Measurements from ENCODE around the gene MYCBPAP. TPM values are rescaled to one million over a fixed set of nuclear protein-coding genes. Genes with fewer than 3 reads are reported as not detected.
"Not testable (repeated sequence)": the region's sequence is repeated elsewhere in the genome, so short reads cannot be mapped to it uniquely, and the experiment has no call there.

Gene MYCBPAP
- total and polyA plus RNA-seq, 5 experiments from 2014 or later: 0.80 to 2.6 (median 1.3) TPM; not detected in 1

GRCh38 chr17:50466371-50467113 is 41.7 kb upstream of the MYCBPAP start:
- DNase-seq (no peak), ATAC-seq (no peak)
- Mint-ChIP-seq H3K9me3 (no peaks in the 10 kb centered on the region), H3K4me1 (peaks cover 5 to 30% (median 15%) of the 10 kb centered on the region in 4 donors), H3K4me3 (no peak overlapping the region), H3K36me3 (peaks cover 0 to 4% (median 0%) of the 10 kb centered on the region in 3 donors), H3K27ac (peak overlapping the region in 2 of 10 donors; percentile 15 to 21), H3K27me3 (peaks cover 2 to 37% (median 15%) of the 10 kb centered on the region in 5 donors)
- POLR2A ChIA-PET: no interaction called here

GRCh38 chr17:50467114-50467854 is 41.0 kb upstream of the MYCBPAP start:
- H3K4me1 Mint-ChIP-seq: peaks cover 3 to 35% (median 16%) of the 10 kb centered on the region in 4 donors
- peaks cover 0 to 9% (median 0%) of the 10 kb centered on the region in 3 donors for H3K36me3 Mint-ChIP-seq
- H3K27ac Mint-ChIP-seq: no peak overlapping the region
- POLR2A ChIA-PET: interaction anchor here (1.6 kb wide), 1 partner anchor 70 kb away, joined by 3 read pairs; the partner anchor contains the start of gene LRRC59
- no peak for ATAC-seq
- peak overlapping the region in 4 of 10 donors; percentile 16 to 65 (median 50) for H3K4me3 Mint-ChIP-seq
- H3K9me3 Mint-ChIP-seq: no peaks in the 10 kb centered on the region
- H3K27me3 Mint-ChIP-seq: peaks cover 2 to 37% (median 15%) of the 10 kb centered on the region in 5 donors
- no peak for DNase-seq

- Mint-ChIP-seq H3K27me3 (peaks cover 2 to 37% (median 15%) of the 10 kb centered on the region in 5 donors), H3K27ac (no peak overlapping the region), H3K4me3 (peak overlapping the region in 7 of 10 donors; percentile 6 to 67 (median 45)), H3K36me3 (peaks cover 0 to 12% (median 0%) of the 10 kb centered on the region in 3 donors), H3K9me3 (no peaks in the 10 kb centered on the region), H3K4me1 (peaks cover 3 to 35% (median 16%) of the 10 kb centered on the region in 4 donors)
- DNase-seq (no peak), ATAC-seq (no peak)
- POLR2A ChIA-PET: interaction anchor here (1.6 kb wide), 1 partner anchor 71 kb away, joined by 3 read pairs; the partner anchor contains the start of gene LRRC59
These were observed 40.4 kb upstream of the MYCBPAP start for GRCh38 chr17:50467855-50468303.

GRCh38 chr17:50468304-50469207 is 39.7 kb upstream of the MYCBPAP start, which contains the start of gene CHAD:
Gene CHAD, minus strand, starts transcription at chr17:50468880. Its CDS starts 67 bp downstream, at chr17:50468813.
- Mint-ChIP-seq H3K27ac (no peak within 1 kb of the TSS), H3K27me3 (peaks cover 2 to 37% (median 15%) of the 10 kb centered on the region in 5 donors), H3K4me1 (peaks cover 3 to 35% (median 16%) of the 10 kb centered on the region in 4 donors), H3K36me3 (peaks cover 0 to 12% (median 0%) of the 10 kb centered on the region in 3 donors), H3K4me3 (peak within 1 kb of the TSS; percentile 6 to 75 (median 48)), H3K9me3 (no peaks in the 10 kb centered on the region)
- ATAC-seq: peak; percentile 58 to 72
- peak in 3 of 10 donors; percentile 11 to 17 (median 12) for DNase-seq
- POLR2A ChIA-PET: interaction anchor here (1.6 kb wide), 1 partner anchor 71 kb away, joined by 3 read pairs; the partner anchor contains the start of gene LRRC59

GRCh38 chr17:50469208-50469605 is 39.0 kb upstream of the MYCBPAP start:
- Mint-ChIP-seq H3K9me3 (no peaks in the 10 kb centered on the region), H3K27ac (no peak overlapping the region), H3K36me3 (peaks cover 0 to 12% (median 0%) of the 10 kb centered on the region in 3 donors), H3K4me3 (peak overlapping the region in 7 of 10 donors; percentile 2 to 54 (median 50)), H3K27me3 (peaks cover 2 to 37% (median 15%) of the 10 kb centered on the region in 5 donors), H3K4me1 (peaks cover 5 to 35% (median 16%) of the 10 kb centered on the region in 4 donors)
- POLR2A ChIA-PET: no interaction called here
- ATAC-seq (peak; percentile 21 to 48), DNase-seq (no peak)

GRCh38 chr17:50469671-50470305 is 38.5 kb upstream of the MYCBPAP start:
- H3K27me3 Mint-ChIP-seq: peaks cover 2 to 37% (median 15%) of the 10 kb centered on the region in 5 donors
- no peaks in the 10 kb centered on the region for H3K9me3 Mint-ChIP-seq
- POLR2A ChIA-PET: interaction anchor here (0.5 kb wide), 1 partner anchor 490 kb away, joined by 3 read pairs; no protein-coding TSS in a partner anchor
- H3K27ac Mint-ChIP-seq: no peak overlapping the region
- peaks cover 5 to 35% (median 16%) of the 10 kb centered on the region in 4 donors for H3K4me1 Mint-ChIP-seq
- no peak for DNase-seq
- H3K36me3 Mint-ChIP-seq: peaks cover 0 to 12% (median 0%) of the 10 kb centered on the region in 3 donors
- ATAC-seq: no peak
- peak overlapping the region in 5 of 10 donors; percentile 42 to 54 (median 50) for H3K4me3 Mint-ChIP-seq

- Mint-ChIP-seq H3K4me3 (peak overlapping the region in 4 of 10 donors; percentile 10 to 35 (median 19)), H3K27ac (no peak overlapping the region), H3K27me3 (peaks cover 2 to 37% (median 15%) of the 10 kb centered on the region in 5 donors), H3K36me3 (peaks cover 0 to 12% (median 0%) of the 10 kb centered on the region in 3 donors), H3K4me1 (peaks cover 5 to 35% (median 16%) of the 10 kb centered on the region in 4 donors), H3K9me3 (no peaks in the 10 kb centered on the region)
- POLR2A ChIA-PET: interaction anchor here (0.5 kb wide), 1 partner anchor 489 kb away, joined by 3 read pairs; no protein-coding TSS in a partner anchor
- ATAC-seq (no peak), DNase-seq (no peak)
These were observed 37.8 kb upstream of the MYCBPAP start for GRCh38 chr17:50470426-50470825.

- Mint-ChIP-seq H3K4me1 (peaks cover 5 to 35% (median 15%) of the 10 kb centered on the region in 4 donors), H3K27ac (peak overlapping the region in 1 of 10 donors; percentile 39), H3K9me3 (no peaks in the 10 kb centered on the region), H3K4me3 (peak overlapping the region in 2 of 10 donors; percentile 16 to 35), H3K27me3 (peaks cover 2 to 37% (median 15%) of the 10 kb centered on the region in 5 donors), H3K36me3 (peaks cover 0 to 12% (median 0%) of the 10 kb centered on the region in 3 donors)
- DNase-seq (peak in 1 of 10 donors; percentile 32), ATAC-seq (peak in 1 of 2 donors; percentile 54)
- POLR2A ChIA-PET: interaction anchor here (0.7 to 1.0 kb wide), 2 partner anchors 242 to 728 kb away, joined by 3 read pairs; no protein-coding TSS in a partner anchor
These were observed 37.0 kb upstream of the MYCBPAP start for GRCh38 chr17:50471009-50471905.

GRCh38 chr17:50472286-50472685 is 36.0 kb upstream of the MYCBPAP start:
- Mint-ChIP-seq H3K4me1 (peaks cover 5 to 29% (median 16%) of the 10 kb centered on the region in 4 donors), H3K4me3 (peak overlapping the region in 1 of 10 donors; percentile 10), H3K9me3 (no peaks in the 10 kb centered on the region), H3K27ac (peak overlapping the region in 1 of 10 donors; percentile 19), H3K27me3 (peaks cover 2 to 29% (median 15%) of the 10 kb centered on the region in 5 donors), H3K36me3 (peaks cover 0 to 10% (median 0%) of the 10 kb centered on the region in 3 donors)
- peak in 1 of 10 donors; percentile 56 for DNase-seq
- ATAC-seq: no peak
- POLR2A ChIA-PET: interaction anchor here (1.0 kb wide), 1 partner anchor 241 kb away, joined by 3 read pairs; no protein-coding TSS in a partner anchor

GRCh38 chr17:50472761-50473161 is 35.5 kb upstream of the MYCBPAP start:
- peak overlapping the region in 1 of 10 donors; percentile 19 for H3K27ac Mint-ChIP-seq
- POLR2A ChIA-PET: not testable (repeated sequence)

More at GRCh38 chr17:50472761-50473161, 35.5 kb upstream of the MYCBPAP start:
- not testable (repeated sequence) for H3K36me3 Mint-ChIP-seq, ATAC-seq, H3K9me3 Mint-ChIP-seq
- Mint-ChIP-seq H3K27me3 (peaks cover 2 to 26% (median 12%) of the 10 kb centered on the region in 5 donors), H3K4me3 (peak overlapping the region in 1 of 10 donors; percentile 10), H3K4me1 (peaks cover 5 to 25% (median 15%) of the 10 kb centered on the region in 4 donors)
- peak in 1 of 10 donors; percentile 22 for DNase-seq
